Right renal cortex interstitium (tissue), 3 donors: ENCODE results near the gene PRSS56. TPM values are rescaled to one million over a fixed set of nuclear protein-coding genes. Genes with fewer than 3 reads are reported as not detected.
"Not testable (repeated sequence)": the region's sequence is repeated elsewhere in the genome, so short reads cannot be mapped to it uniquely, and the experiment has no call there.

Experiments used
- DNase-seq, 3 donors: peaks; one replicate each; pipeline ENCODE4 v3.0.0-alpha.2; 2013; ENCODE audit warnings: low read depth in 3 of 3, low spot score in 2 of 3
- polyA plus RNA-seq, 3 donors: library from polyadenylated mRNA; unstranded; fragments of 120-200 nt; gene quantifications; one replicate each; pipeline ENCODE4 v1.2.1, GENCODE V29; 2013; ENCODE audit not compliant: insufficient read length in 3 of 3

Gene PRSS56
- polyA plus RNA-seq, 3 donors = not detected

- DNase-seq = no peak
Observed at GRCh38 chr2:232563580-232563979, 43.4 kb downstream of the PRSS56 start.

- no peak for DNase-seq
Observed at GRCh38 chr2:232567721-232568120, 47.5 kb downstream of the PRSS56 start.

DNA sequence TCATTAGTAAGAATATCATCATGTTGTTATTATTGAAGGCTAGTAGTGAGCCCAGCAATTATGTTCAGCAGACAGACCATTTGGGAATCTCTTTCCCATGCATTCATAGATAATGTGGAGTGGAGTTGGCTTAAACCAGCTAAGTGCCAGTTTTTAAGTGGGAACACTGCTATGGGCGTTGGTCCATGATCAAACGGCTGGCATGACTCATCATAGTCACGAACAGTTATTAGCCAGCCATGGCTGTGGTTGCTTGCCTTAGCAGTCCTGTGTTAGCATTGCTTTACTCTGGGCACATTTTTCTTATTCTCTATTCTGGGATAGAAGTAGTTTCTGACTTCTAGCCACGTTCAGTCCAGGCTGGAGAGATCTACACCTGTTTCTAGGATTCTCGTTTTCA, 48.0 kb downstream of the PRSS56 start:
- DNase-seq = no peak

DNA sequence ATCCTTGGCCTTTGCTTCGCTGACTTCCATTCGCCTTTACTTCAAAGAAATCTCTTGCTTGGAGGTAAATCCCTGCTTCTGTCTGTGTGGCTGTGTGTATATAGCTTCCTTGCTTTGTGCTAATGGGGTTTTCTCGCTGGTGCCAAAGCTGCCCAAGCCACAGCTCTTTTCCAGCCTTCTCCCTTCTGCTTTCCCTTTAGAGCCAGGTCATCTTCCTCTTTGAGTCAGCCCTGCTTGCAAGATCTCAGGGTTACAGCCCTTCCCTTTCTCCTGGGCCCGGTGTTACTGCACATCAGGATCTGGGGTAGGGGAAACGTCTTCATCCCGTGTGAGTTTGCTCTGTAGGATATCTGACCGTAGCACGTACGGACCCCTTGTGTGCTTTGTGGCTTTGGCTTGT, 49.4 kb downstream of the PRSS56 start:
- DNase-seq = no peak

- not testable (repeated sequence) for DNase-seq
Observed at GRCh38 chr2:232570481-232570880, 50.3 kb downstream of the PRSS56 start.

- DNase-seq = no peak
Observed at GRCh38 chr2:232571026-232571474, 50.9 kb downstream of the PRSS56 start.

DNA sequence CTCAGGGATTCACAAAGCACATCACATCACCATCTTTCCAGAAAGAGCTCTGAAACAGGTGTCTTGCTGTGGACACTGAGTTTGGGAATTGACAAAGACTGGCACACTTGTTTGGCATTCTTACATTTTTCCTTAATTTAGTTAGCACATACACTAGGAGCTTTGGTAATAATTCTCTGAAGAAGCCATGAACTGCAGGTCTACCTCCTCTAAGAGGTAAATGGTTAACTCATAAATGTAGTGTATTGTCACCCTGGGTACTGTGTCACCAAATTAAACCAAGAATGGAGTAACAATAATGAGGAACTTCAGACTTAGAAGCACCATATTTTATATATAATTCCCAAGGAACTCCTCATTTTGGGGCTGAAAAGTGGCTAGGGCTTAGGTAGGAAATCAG, 52.9 kb downstream of the PRSS56 start:
- DNase-seq = no peak

- DNase-seq = no peak
Observed at GRCh38 chr2:232573771-232574435, 53.7 kb downstream of the PRSS56 start.

DNA sequence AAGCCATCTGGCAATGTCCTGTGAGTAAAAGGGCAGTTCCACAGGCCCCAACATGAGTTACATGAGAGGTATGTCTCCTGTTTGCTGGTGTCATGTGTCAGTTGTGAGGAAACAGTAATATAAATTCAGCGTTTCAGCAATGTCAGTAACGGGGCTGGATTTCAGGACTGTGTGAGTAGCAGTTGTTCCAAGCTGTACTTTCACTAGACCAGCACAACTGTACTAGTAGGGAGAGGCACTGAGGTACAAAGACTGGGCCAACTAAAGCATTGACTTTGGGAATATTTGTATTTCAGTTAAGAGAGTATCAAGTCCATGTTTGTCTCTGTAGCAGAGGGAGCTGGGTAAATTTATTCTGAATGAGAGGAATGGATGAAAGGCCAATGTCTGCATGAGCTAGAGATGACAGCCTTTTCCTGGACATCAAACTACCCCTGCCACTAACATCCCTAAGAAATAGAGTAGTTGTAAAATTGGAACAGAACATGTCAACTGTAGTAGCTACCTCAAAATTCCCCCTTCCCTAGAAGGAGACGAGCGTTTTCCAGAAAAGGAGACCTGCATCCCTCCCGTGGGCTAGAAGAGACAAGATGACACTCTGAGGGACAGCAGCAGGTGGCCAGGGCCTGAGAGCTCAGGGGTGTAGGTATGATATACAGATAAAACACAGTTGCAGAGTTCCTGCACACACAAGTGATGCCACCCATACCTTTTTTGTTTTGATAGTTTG, 54.7 kb downstream of the PRSS56 start:
- DNase-seq = no peak

Other genes with a start within 250 kb of the PRSS56 start
- under 1 TPM in 1 of 3 donors, not detected in 2; 0.06 TPM for gene ALPP, start 141.6 kb upstream of the PRSS56 start, polyA plus RNA-seq
- not detected for gene ALPG, start 113.5 kb upstream of the PRSS56 start, polyA plus RNA-seq
- gene ALPI, start 64.2 kb upstream of the PRSS56 start, polyA plus RNA-seq = under 1 TPM in 2 of 3 donors, not detected in 1; 0.10 to 0.14 TPM
- gene ECEL1, start 32.6 kb upstream of the PRSS56 start, polyA plus RNA-seq = 10 to 100 TPM in 1 of 3 donors, 1 to 10 TPM in 2; 7.8 to 13.7 (median 8.6) TPM
- gene CHRND, start 5.8 kb downstream of the PRSS56 start, polyA plus RNA-seq = under 1 TPM; 0.40 to 0.74 (median 0.59) TPM
- gene CHRNG, start 19.3 kb downstream of the PRSS56 start, polyA plus RNA-seq = 1 to 10 TPM in 1 of 3 donors, under 1 TPM in 2; 0.55 to 1.1 (median 0.74) TPM
- 10 to 100 TPM; 12.3 to 14.7 (median 14.2) TPM for gene TIGD1, start 30.2 kb downstream of the PRSS56 start, polyA plus RNA-seq
- gene EIF4E2, start 30.3 kb downstream of the PRSS56 start, polyA plus RNA-seq = 100 to 1,000 TPM; 106 to 118 (median 112) TPM
- 10 to 100 TPM; 55.8 to 90.4 (median 85.6) TPM for gene EFHD1, start 113.2 kb downstream of the PRSS56 start, polyA plus RNA-seq
- gene GIGYF2, start 176.9 kb downstream of the PRSS56 start, polyA plus RNA-seq = 10 to 100 TPM; 64.8 to 66.7 (median 66.2) TPM